ENCODE results near the gene C5AR2. TPM values are rescaled to one million over a fixed set of nuclear protein-coding genes. Genes with fewer than 3 reads are reported as not detected.

C5AR2 gene
- total and polyA plus RNA-seq, 2 donors (not counting 1 experiment from before 2014, with no cell fraction given), result 0.25 to 1.2 TPM

- H3K4me1 ChIP-seq (ENCODE audit: control insufficient read depth in 2 of 2, insufficient read depth in 2 of 2, low read length in 2 of 2), result no peaks in the 10 kb centered on the region
- H3K36me3 ChIP-seq (replicated peaks in 1 of 2; ENCODE audit: control extremely low read depth in 1 of 2, control insufficient read depth in 1 of 2, extremely low read depth in 1 of 2, insufficient read depth in 2 of 2, low read length in 1 of 2), result peaks cover 5 to 79% of the 10 kb centered on the region in 2 experiments
- ATAC-seq (ENCODE audit: low read depth), result no peak
- H3K27me3 ChIP-seq (replicated peaks in 1 of 4; ENCODE audit: control extremely low read depth in 1 of 4, control insufficient read depth in 3 of 4, insufficient read depth in 4 of 4, low read length in 3 of 4), result no peaks in the 10 kb centered on the region
- Mint-ChIP-seq H3K4me1 (peaks cover 8% of the 10 kb centered on the region), H3K27ac (no peak overlapping the region), H3K4me3 (no peak overlapping the region), H3K27me3 (no peaks in the 10 kb centered on the region), H3K9me3 (ENCODE audit: insufficient read depth) (no peaks in the 10 kb centered on the region)
- TF ChIP-seq CTCF (IDR thresholded peaks at IDR 0.05) (no peak), EZH2 (IDR thresholded peaks at IDR 0.05; ENCODE audit: borderline replicate concordance, insufficient read depth, low read depth, low read length, poor library complexity, severe bottlenecking) (no peak)
- no peak overlapping the region for H3K27ac ChIP-seq (ENCODE audit: low read length in 2 of 2)
- intact Hi-C loops (cut with micrococcal nuclease), result no loop called here
- H3K4me2 ChIP-seq (replicated peaks; ENCODE audit: low read depth, low read length, poor library complexity, severe bottlenecking), result no peak overlapping the region
- peaks cover 0 to 7% (median 0%) of the 10 kb centered on the region in 3 donors for H3K9me3 ChIP-seq (ENCODE audit: control extremely low read depth in 1 of 3, control insufficient read depth in 2 of 3, insufficient read depth in 1 of 3, low read length in 2 of 3)
- H3K79me2 ChIP-seq (ENCODE audit: control insufficient read depth, insufficient read depth, low read length), result peaks cover 38% of the 10 kb centered on the region
- peaks cover 39% of the 10 kb centered on the region for H4K20me1 ChIP-seq (ENCODE audit: control insufficient read depth, insufficient read depth, low read length, poor library complexity, severe bottlenecking)
- ChIA-PET POLR2A (interaction anchor here (0.6 kb wide), 1 partner anchor 26 kb away, joined by 5 read pairs; no protein-coding TSS in a partner anchor), CTCF (interaction anchor here (1.5 kb wide), 1 partner anchor 8 kb away, joined by 3 read pairs; the partner anchor contains the start of gene DHX34)
- H3K9ac ChIP-seq (ENCODE audit: low read length), result no peak overlapping the region
- DNase-seq, result no peak
- H2AFZ ChIP-seq (ENCODE audit: insufficient read depth, low read depth, low read length, poor library complexity, severe bottlenecking), result no peak overlapping the region
- WGBS (ENCODE audit: insufficient coverage), result 100% methylated on average over 6 of the region's 6 CpGs
- no peak overlapping the region for H3K4me3 ChIP-seq (ENCODE audit: control extremely low read depth in 1 of 5, extremely low read depth in 1 of 5, insufficient read depth in 1 of 5, low read depth in 2 of 5, low read length in 4 of 5)
These were observed 24.9 kb downstream of the C5AR2 start for GRCh38 chr19:47356900-47357299.

- Histone ChIP-seq H3K4me2 (replicated peaks; ENCODE audit: low read depth, low read length, poor library complexity, severe bottlenecking) (no peak overlapping the region), H3K27me3 (replicated peaks in 1 of 4; ENCODE audit: control extremely low read depth in 1 of 4, control insufficient read depth in 3 of 4, insufficient read depth in 4 of 4, low read length in 3 of 4) (no peaks in the 10 kb centered on the region), H3K4me3 (ENCODE audit: control extremely low read depth in 1 of 5, extremely low read depth in 1 of 5, insufficient read depth in 1 of 5, low read depth in 2 of 5, low read length in 4 of 5) (no peak overlapping the region), H4K20me1 (ENCODE audit: control insufficient read depth, insufficient read depth, low read length, poor library complexity, severe bottlenecking) (peaks cover 39% of the 10 kb centered on the region), H2AFZ (ENCODE audit: insufficient read depth, low read depth, low read length, poor library complexity, severe bottlenecking) (no peak overlapping the region), H3K9ac (ENCODE audit: low read length) (no peak overlapping the region), H3K36me3 (replicated peaks in 1 of 2; ENCODE audit: control extremely low read depth in 1 of 2, control insufficient read depth in 1 of 2, extremely low read depth in 1 of 2, insufficient read depth in 2 of 2, low read length in 1 of 2) (peaks cover 5 to 86% of the 10 kb centered on the region in 2 experiments), H3K4me1 (ENCODE audit: control insufficient read depth in 2 of 2, insufficient read depth in 2 of 2, low read length in 2 of 2) (no peaks in the 10 kb centered on the region), H3K79me2 (ENCODE audit: control insufficient read depth, insufficient read depth, low read length) (peaks cover 41% of the 10 kb centered on the region), H3K9me3 (ENCODE audit: control extremely low read depth in 1 of 3, control insufficient read depth in 2 of 3, insufficient read depth in 1 of 3, low read length in 2 of 3) (peaks cover 0 to 7% (median 0%) of the 10 kb centered on the region in 3 donors), H3K27ac (ENCODE audit: low read length in 2 of 2) (no peak overlapping the region)
- 97% methylated on average over 28 of the region's 28 CpGs for WGBS (ENCODE audit: insufficient coverage)
- Mint-ChIP-seq H3K27me3 (no peaks in the 10 kb centered on the region), H3K9me3 (ENCODE audit: insufficient read depth) (no peaks in the 10 kb centered on the region), H3K4me3 (no peak overlapping the region), H3K27ac (no peak overlapping the region), H3K4me1 (peaks cover 2% of the 10 kb centered on the region)
- intact Hi-C loops (cut with micrococcal nuclease), result no loop called here
- TF ChIP-seq EZH2 (IDR thresholded peaks at IDR 0.05; ENCODE audit: borderline replicate concordance, insufficient read depth, low read depth, low read length, poor library complexity, severe bottlenecking), result no peak
- no peak for TF ChIP-seq CTCF (IDR thresholded peaks at IDR 0.05)
- ATAC-seq (ENCODE audit: low read depth) (no peak), DNase-seq (no peak)
- ChIA-PET POLR2A (no interaction called here), CTCF (interaction anchor here (1.4 to 1.5 kb wide), 2 partner anchors 9 to 34 kb away, joined by 3 read pairs; partner anchors contain the start of gene DHX34)
These were observed 26.1 kb downstream of the C5AR2 start for GRCh38 chr19:47357788-47358680.
